HG03442 (cell line): ENCODE data around the gene CRLF1.

Experiments
- ATAC-seq: cut with Tn5 transposase; IDR thresholded peaks from one replicate; pipeline ENCODE4 v1.9.1; 2021; ENCODE audit warnings: mild to moderate bottlenecking, moderate library complexity; ENCODE audit not compliant: unreplicated experiment

CRLF1 gene

GRCh38 chr19:18606281-18607225 is at the start of gene CRLF1:
CRLF1 (minus strand) TSS chr19:18606799; CDS start chr19:18606656, 143 bp downstream.
- ATAC-seq = no peak

GRCh38 chr19:18655173-18655844 is 48.7 kb upstream of the CRLF1 start:
- ATAC-seq = no peak

DNA sequence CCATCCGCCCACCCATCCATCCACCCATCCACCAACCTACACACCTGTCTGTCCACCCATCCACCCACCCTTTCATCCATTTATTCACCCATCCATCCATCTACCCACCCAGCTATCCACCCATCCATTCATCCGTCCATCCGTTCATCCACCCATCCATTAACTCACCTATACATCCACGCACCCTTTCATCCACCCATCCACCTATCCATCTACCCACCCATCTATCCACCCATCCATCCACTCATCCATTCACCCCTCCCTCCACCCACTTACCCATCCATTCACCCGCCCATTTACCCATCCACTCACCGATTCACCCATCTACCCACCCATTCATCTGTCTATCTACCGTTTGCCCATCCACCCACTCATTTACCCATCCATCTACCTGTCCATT is 47.9 kb upstream of the CRLF1 start:
- ATAC-seq = no peak

GRCh38 chr19:18653853-18654252 is 47.3 kb upstream of the CRLF1 start:
- ATAC-seq = no peak

DNA sequence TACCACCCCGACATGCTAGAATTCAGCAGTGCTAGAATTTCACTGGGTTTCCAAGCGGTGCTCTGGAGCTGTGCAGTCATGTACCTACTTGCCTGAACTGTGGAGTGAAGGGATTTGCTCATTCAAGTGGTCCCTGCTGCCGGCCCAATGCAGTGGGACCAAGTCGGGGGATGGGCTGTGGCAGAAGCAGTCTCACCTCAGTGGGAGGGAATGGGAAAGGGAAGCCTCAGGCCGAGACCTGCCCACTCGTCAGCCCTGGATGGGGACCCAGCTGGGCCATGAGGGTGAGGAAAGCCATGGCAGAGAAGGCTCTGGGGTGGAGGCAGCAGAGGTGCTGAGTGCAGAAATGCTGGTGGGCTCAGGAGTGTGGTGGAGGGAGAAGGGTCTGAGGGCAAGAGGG is 45.1 kb upstream of the CRLF1 start:
- ATAC-seq = no peak

- no peak for ATAC-seq
Observed at GRCh38 chr19:18651300-18651699, 44.7 kb upstream of the CRLF1 start.

- no peak for ATAC-seq
Observed at GRCh38 chr19:18650468-18651041, 44.0 kb upstream of the CRLF1 start.

DNA sequence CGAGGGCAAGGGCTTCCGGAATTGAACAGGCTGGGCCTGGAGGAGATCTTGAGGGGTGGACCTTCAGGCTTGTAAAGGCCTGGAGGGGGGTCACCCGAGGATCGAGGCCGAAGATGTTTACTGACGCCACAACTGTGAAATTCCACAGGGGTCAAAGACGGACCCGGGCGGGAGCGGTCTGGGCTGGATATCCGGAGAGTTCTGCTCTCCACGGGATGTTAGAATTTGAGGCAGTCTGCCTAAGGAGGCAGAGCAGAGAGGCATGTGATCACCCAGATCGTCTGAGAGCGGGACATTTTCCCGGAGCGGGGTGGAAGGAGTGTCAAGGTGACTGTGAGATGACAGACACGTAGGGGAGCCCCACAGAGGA is 43.4 kb upstream of the CRLF1 start:
- no peak for ATAC-seq

DNA sequence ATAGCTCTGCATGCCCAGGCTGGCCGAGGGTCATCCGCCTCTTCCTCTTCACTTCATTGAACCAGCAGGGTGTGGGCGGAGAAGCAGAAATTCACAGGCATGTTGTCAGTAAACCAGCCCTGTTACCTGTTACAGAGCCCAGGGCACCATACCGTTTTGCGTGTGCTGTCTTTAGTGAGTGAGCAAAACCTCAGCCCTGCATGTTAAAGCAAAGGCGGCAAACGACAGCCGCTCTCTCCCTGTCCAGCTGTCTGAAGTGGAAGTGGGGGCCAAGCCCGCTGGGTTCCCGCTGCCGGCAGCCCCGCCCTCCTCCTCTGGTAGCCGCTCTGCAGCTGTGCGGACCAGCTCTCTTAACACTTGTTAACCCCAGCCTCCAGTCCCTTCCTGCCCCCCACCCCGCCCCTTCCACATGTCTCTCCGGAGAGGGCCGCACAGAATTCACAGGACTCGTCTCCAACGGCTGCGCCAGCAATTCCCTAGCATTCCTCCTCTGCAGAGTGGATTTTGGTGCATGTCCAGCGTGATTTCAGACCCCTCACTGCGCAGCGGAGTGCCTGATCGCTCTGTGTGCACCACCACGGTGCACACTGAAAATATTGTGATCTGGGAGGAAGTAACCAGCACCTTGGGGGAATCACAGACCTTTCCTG is 42.9 kb upstream of the CRLF1 start:
- ATAC-seq = no peak

GRCh38 chr19:18648973-18649315 is 42.3 kb upstream of the CRLF1 start:
- ATAC-seq = no peak

GRCh38 chr19:18647807-18648206 is 41.2 kb upstream of the CRLF1 start:
- no peak for ATAC-seq

DNA sequence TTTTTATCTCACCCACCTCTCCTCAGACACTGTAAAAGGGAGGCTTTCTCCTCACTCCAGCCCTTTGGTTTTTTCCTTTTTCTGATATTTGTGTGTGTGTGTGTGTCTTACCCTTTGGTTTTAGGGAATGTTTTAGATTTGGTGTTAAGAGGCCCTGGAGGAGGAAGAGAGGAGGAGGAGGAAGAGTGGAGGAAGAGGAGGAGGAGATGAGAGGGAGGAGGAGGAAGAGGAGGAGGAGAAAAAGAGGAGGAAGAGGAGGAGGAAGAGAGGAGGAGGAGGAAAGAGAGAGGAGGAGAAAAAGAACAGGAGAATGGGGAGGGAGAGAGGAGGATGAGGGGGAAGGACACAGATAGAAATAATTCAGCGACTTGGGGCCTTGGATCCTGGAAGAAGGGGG is 40.8 kb upstream of the CRLF1 start:
- ATAC-seq = no peak

DNA sequence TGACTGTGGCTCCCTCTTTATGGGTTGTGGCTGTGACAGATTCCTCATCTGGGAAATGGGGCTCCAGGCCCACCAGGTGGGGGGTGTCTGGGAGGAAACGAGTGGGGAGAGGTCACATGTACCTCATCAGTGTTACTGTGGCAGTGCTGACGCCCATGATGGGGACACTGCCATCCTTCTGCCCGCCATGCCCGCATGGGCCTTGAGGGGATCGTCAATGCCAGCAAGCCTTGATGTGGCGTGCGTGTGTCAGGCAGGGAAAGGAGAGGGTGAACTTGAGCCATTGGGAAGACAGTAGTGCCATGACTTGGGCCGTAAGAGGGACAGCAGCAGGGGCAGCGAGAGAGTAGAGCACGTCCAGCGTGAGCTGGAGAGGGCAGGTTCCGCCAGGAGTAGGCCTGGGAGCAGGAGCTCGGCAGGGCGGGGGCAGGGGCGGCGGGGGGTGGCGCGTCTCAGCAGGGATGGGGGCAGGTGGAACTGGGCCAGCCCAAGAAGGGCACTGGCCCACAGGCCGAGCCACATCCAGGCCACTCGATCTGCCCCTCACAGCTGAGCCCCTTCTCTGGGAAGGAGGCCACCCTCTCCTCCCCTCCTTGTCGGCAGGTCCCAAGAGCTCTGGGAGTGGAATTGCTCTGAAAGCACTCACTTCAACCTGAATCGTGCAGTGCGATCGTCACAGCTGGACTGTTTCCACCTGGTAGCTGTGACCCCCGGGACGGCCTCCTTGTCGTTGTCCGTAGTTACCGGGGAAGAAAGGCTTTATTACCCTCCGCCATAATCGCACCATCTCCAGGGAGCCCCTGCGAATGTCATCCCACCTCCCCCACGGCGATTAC is 40.2 kb upstream of the CRLF1 start:
- ATAC-seq = no peak

GRCh38 chr19:18645035-18645511 is 38.5 kb upstream of the CRLF1 start:
- ATAC-seq = no peak

GRCh38 chr19:18644196-18645034 is 37.8 kb upstream of the CRLF1 start:
- ATAC-seq = no peak

DNA sequence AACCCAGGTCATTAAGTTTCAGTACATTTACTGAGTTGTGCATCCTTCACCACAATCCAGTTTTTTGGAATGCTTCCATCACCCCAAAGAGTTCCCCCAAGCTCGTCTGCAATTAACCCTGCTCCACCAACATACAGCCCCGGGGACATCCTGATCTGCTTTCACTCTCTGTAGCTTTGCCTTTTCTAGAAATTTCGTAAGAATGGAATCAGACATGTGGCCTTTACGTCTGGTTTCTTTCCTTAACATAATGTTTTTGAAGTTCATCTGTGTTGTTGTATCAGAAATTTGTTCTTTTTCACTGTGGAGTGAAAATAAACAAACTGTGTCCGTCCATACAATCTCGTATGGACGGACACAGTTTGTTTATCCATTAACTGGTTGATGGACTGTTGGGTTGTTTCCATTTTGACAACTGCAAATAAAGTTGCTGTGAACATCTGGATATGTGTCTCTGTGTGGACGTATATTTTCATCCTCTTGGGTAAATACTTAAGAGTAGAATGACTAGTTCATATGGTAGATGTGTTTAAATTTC is 33.2 kb upstream of the CRLF1 start:
- ATAC-seq = no peak

DNA sequence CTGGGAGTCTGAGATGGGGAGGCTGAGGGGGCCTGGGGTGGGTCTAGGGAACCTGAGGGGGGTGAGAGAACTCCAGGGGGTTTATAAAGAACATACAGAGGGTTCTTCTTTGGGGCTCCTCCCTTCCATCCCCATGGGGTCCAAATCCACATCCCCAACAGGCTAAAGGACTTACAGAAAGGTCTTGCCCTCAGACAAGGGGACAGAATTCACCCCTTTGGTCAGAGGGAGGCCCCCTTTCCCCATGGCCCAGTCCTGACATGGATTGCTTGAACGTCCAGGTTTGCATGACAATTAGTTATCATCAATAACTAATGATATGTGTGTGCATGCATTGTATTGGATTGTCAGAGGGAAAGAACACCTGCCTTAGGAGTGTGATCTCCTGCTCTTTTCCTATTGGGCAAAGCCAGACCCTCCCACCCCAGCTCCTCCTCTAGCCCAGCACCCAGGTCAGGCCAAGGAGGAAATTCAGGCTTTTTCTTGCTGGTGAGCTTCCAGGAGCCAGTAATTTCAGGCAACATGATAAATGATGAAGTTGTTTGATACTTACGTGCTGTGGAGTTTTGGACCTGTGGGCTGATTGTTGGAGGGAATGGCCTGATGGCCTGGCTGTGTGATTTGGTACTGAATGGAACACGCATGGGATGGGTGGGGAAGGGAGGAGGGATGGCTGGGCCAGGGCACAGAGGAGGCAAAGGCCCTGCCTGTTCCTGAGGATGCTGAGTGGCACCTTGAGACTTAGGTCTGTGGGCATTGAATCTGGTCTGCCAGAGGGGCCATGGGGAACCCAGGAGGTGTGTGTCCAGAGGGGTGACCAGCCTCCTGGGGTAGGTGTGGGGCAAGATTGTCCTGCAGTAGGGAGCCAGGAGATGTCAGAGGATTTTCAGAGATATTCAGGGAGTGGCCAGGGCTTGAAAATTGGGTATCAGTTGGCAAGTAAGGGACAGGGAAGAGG is 31.4 kb upstream of the CRLF1 start:
- ATAC-seq = no peak

GRCh38 chr19:18636969-18637629 is 30.5 kb upstream of the CRLF1 start, which contains the start of gene KLHL26:
KLHL26 (plus strand) TSS chr19:18637028; CDS start chr19:18637055, 27 bp downstream.
- ATAC-seq = no peak
